ENCODE measurements around the gene ALCAM. TPM values are rescaled to one million over a fixed set of nuclear protein-coding genes. Genes with fewer than 3 reads are reported as not detected.

Gene ALCAM
- total RNA-seq, 1 experiment from 2014 or later, result 36.8 TPM

GRCh38 chr3:105435277-105435676 is 68.6 kb downstream of the ALCAM start:
- CTCF ChIA-PET, result no interaction called here
- Histone ChIP-seq H3K4me3 (ENCODE audit: low read depth, low read length, poor library complexity, severe bottlenecking) (no peak overlapping the region), H3K36me3 (ENCODE audit: insufficient read depth, low read length, poor library complexity, severe bottlenecking) (no peaks in the 10 kb centered on the region), H3K9me3 (ENCODE audit: low read depth, low read length, poor library complexity, severe bottlenecking) (no peaks in the 10 kb centered on the region), H3K4me1 (ENCODE audit: insufficient read depth, low read length, poor library complexity, severe bottlenecking) (peaks cover 26% of the 10 kb centered on the region), H3K27me3 (replicated peaks; ENCODE audit: insufficient read depth, low read depth, low read length, poor library complexity) (no peaks in the 10 kb centered on the region), H3K27ac (ENCODE audit: low read depth, low read length, poor library complexity, severe bottlenecking) (no peak overlapping the region)
- no TSS peak for BruUV-seq (replicated peaks)
- POLR2A ChIA-PET (ENCODE audit: low non-redundant PET), result no interaction called here
- DNase-seq (ENCODE audit: low spot score), result no peak
- intact Hi-C loops (cut with micrococcal nuclease; ENCODE audit: unreplicated experiment), result no loop called here
- TF ChIP-seq EZH2 (IDR thresholded peaks at IDR 0.05; ENCODE audit: borderline replicate concordance, low read depth, low read length, poor library complexity, severe bottlenecking), result no peak
- no peak for TF ChIP-seq CTCF (conservative IDR thresholded peaks at IDR 0.05; ENCODE audit: low read depth, low read length)

- no peak overlapping the region for H3K27ac ChIP-seq (ENCODE audit: low read depth, low read length, poor library complexity, severe bottlenecking)
- no peak overlapping the region for H3K4me3 ChIP-seq (ENCODE audit: low read depth, low read length, poor library complexity, severe bottlenecking)
- H3K9me3 ChIP-seq (ENCODE audit: low read depth, low read length, poor library complexity, severe bottlenecking), result no peaks in the 10 kb centered on the region
- TF ChIP-seq CTCF (conservative IDR thresholded peaks at IDR 0.05; ENCODE audit: low read depth, low read length) (no peak), EZH2 (IDR thresholded peaks at IDR 0.05; ENCODE audit: borderline replicate concordance, low read depth, low read length, poor library complexity, severe bottlenecking) (no peak)
- peaks cover 14% of the 10 kb centered on the region for H3K4me1 ChIP-seq (ENCODE audit: insufficient read depth, low read length, poor library complexity, severe bottlenecking)
- ChIA-PET CTCF (no interaction called here), POLR2A (ENCODE audit: low non-redundant PET) (no interaction called here)
- no peaks in the 10 kb centered on the region for H3K27me3 ChIP-seq (replicated peaks; ENCODE audit: insufficient read depth, low read depth, low read length, poor library complexity)
- no peaks in the 10 kb centered on the region for H3K36me3 ChIP-seq (ENCODE audit: insufficient read depth, low read length, poor library complexity, severe bottlenecking)
- no TSS peak for BruUV-seq (replicated peaks)
- intact Hi-C loops (cut with micrococcal nuclease; ENCODE audit: unreplicated experiment), result no loop called here
- no peak for DNase-seq (ENCODE audit: low spot score)
These were observed 70.0 kb downstream of the ALCAM start for GRCh38 chr3:105436687-105437086.

GRCh38 chr3:105440113-105440512 is 73.4 kb downstream of the ALCAM start:
- Histone ChIP-seq H3K4me1 (ENCODE audit: insufficient read depth, low read length, poor library complexity, severe bottlenecking) (no peaks in the 10 kb centered on the region), H3K4me3 (ENCODE audit: low read depth, low read length, poor library complexity, severe bottlenecking) (no peak overlapping the region), H3K36me3 (ENCODE audit: insufficient read depth, low read length, poor library complexity, severe bottlenecking) (no peaks in the 10 kb centered on the region), H3K27ac (ENCODE audit: low read depth, low read length, poor library complexity, severe bottlenecking) (no peak overlapping the region), H3K9me3 (ENCODE audit: low read depth, low read length, poor library complexity, severe bottlenecking) (no peaks in the 10 kb centered on the region), H3K27me3 (replicated peaks; ENCODE audit: insufficient read depth, low read depth, low read length, poor library complexity) (no peaks in the 10 kb centered on the region)
- ChIA-PET POLR2A (ENCODE audit: low non-redundant PET) (no interaction called here), CTCF (no interaction called here)
- no peak for DNase-seq (ENCODE audit: low spot score)
- BruUV-seq (replicated peaks), result no TSS peak
- no peak for TF ChIP-seq CTCF (conservative IDR thresholded peaks at IDR 0.05; ENCODE audit: low read depth, low read length)
- TF ChIP-seq EZH2 (IDR thresholded peaks at IDR 0.05; ENCODE audit: borderline replicate concordance, low read depth, low read length, poor library complexity, severe bottlenecking), result no peak
- intact Hi-C loops (cut with micrococcal nuclease; ENCODE audit: unreplicated experiment), result no loop called here
